ENCODE results near the gene SH3RF3. TPM values are rescaled to one million over a fixed set of nuclear protein-coding genes. Genes with fewer than 3 reads are reported as not detected.
A peak's percentile ranks its signal among the peaks of the same experiment; 100 is the strongest.

SH3RF3 gene
- total and polyA plus RNA-seq, 10 of the 15 experiments (the other 5 are each of a cell fraction or from before 2014, with no cell fraction given) = 0.08 to 8.8 (median 2.3) TPM

DNA sequence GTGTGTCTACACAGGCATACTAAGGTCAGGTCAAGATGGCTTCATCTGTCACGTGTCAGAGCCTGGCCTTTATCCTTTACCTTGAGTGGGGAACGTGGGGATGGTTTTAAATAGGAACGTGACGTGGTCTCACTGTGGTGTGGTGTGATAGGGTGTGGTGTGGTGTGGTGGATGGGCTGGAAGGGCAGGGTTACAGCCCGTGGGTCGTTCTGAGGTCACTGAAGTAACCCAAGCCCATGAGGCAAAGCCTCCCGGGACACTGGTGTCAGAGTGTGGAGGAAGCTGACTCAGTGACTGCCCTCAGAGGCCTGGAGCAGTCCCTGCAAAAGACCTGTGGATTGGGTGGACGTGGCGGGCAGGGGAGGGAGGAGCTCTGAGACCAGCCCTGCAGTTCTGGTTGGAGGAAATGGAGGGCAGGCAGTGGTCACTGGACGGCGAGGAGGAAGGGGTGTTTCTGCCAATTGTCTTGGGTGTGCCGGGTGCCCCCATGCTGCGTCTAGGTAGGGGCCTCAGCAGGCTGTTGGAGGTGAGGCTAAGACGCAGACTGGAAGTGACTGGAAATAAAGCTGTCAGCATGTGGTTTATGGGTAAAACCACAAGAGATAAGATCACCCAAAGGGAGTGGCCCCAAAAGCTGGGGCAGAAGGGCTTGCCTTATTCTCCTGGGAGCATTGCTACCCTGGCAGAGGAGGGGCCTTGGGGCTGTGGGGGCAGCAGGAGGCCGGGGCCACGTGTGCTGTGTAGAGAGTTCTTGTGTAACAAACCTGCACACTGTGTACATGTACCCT is 84.8 kb downstream of the SH3RF3 start (continued):
- no peak for TF ChIP-seq CEBPZ (IDR thresholded peaks at IDR 0.05; ENCODE audit: low read depth, low read length)
- no peak; the same call in 1 of the 2 replicates for TF ChIP-seq NR2C1 (IDR thresholded peaks at IDR 0.05)
- TF ChIP-seq, protein P1, sequence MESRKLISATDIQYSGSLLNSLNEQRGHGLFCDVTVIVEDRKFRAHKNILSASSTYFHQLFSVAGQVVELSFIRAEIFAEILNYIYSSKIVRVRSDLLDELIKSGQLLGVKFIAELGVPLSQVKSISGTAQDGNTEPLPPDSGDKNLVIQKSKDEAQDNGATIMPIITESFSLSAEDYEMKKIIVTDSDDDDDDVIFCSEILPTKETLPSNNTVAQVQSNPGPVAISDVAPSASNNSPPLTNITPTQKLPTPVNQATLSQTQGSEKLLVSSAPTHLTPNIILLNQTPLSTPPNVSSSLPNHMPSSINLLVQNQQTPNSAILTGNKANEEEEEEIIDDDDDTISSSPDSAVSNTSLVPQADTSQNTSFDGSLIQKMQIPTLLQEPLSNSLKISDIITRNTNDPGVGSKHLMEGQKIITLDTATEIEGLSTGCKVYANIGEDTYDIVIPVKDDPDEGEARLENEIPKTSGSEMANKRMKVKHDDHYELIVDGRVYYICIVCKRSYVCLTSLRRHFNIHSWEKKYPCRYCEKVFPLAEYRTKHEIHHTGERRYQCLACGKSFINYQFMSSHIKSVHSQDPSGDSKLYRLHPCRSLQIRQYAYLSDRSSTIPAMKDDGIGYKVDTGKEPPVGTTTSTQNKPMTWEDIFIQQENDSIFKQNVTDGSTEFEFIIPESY (IDR thresholded peaks at IDR 0.05) = no peak
- TF ChIP-seq ZNF274 (IDR thresholded peaks at IDR 0.05; ENCODE audit: insufficient read depth, insufficient read length) = no peak
- TF ChIP-seq MYC (IDR thresholded peaks at IDR 0.05; ENCODE audit: insufficient read depth, insufficient read length, insufficient replicate concordance, low read length, severe bottlenecking) = no peak
- no peak for TF ChIP-seq CHD1 (IDR thresholded peaks at IDR 0.05; ENCODE audit: low read depth, low read length)
- TF ChIP-seq EZH2 (IDR thresholded peaks at IDR 0.05; ENCODE audit: borderline replicate concordance, control insufficient read depth, low read depth, low read length) = no peak
- TF ChIP-seq E4F1 (IDR thresholded peaks at IDR 0.05; ENCODE audit: borderline replicate concordance, partially characterized antibody) = no peak
- TF ChIP-seq POLR2A (IDR thresholded peaks at IDR 0.05; ENCODE audit: low read depth, low read length) = no peak
- TF ChIP-seq SMAD5 (IDR thresholded peaks at IDR 0.05; ENCODE audit: low read depth) = no peak
- TF ChIP-seq TCF3 (IDR thresholded peaks at IDR 0.05; ENCODE audit: borderline replicate concordance, insufficient read depth, low read depth, low read length) = peak; percentile 32; the same call in 1 of the 2 replicates
- peak; percentile 74; the same call in 1 of the 2 replicates for TF ChIP-seq TCF12 (IDR thresholded peaks at IDR 0.05; ENCODE audit: low read depth, low read length)
- TF ChIP-seq CBFB (IDR thresholded peaks at IDR 0.05; ENCODE audit: low read depth) = peak; percentile 92
- no peak for TF ChIP-seq KAT2A (conservative IDR thresholded peaks at IDR 0.05; ENCODE audit: control insufficient read depth, low read depth, low read length)
- no peak for TF ChIP-seq ZBTB11 (CRISPR knock-in tag; IDR thresholded peaks at IDR 0.05)
- TF ChIP-seq BACH1 (IDR thresholded peaks at IDR 0.05; ENCODE audit: borderline replicate concordance) = no peak
- no peak for TF ChIP-seq HDAC6 (IDR thresholded peaks at IDR 0.05; ENCODE audit: unreplicated experiment)

Data from GM12878 (cell line).